ENCODE results near the gene SPAM1. TPM values are rescaled to one million over a fixed set of nuclear protein-coding genes. Genes with fewer than 3 reads are reported as not detected.
A peak's percentile ranks its signal among the peaks of the same experiment; 100 is the strongest.

The SPAM1 gene
- total RNA-seq (2022): not detected in 2 replicates
- Bru-seq, nascent RNA: not detected
- percentile 7 among the genes with signal in this experiment for BruChase-seq, experiment 1, labeled RNA remaining after a 6-hour chase
- percentile 8 among the genes with signal in this experiment for BruChase-seq, experiment 2, labeled RNA remaining after a 2-hour chase
- long read RNA-seq: 0 reads

- Mint-ChIP-seq H3K27me3 (ENCODE audit: insufficient read depth, unreplicated experiment) (no peaks in the 10 kb centered on the region), H3K9me3 (ENCODE audit: unreplicated experiment) (no peaks in the 10 kb centered on the region), H3K4me1 (ENCODE audit: insufficient read depth, unreplicated experiment) (peaks cover 10% of the 10 kb centered on the region), H3K27ac (ENCODE audit: low read depth, unreplicated experiment) (no peak within 1 kb of the TSS), H3K36me3 (ENCODE audit: insufficient read depth, unreplicated experiment) (no peaks in the 10 kb centered on the region), H3K4me3 (ENCODE audit: unreplicated experiment) (no peak within 1 kb of the TSS)
- ChIA-PET POLR2A (no interaction called here), CTCF (no interaction called here)
- no peak for TF ChIP-seq CTCF (IDR thresholded peaks at IDR 0.05; ENCODE audit: unreplicated experiment)
- intact Hi-C loops (cut with micrococcal nuclease): no loop called here
- BruUV-seq (replicated peaks): no TSS peak
- no peak for DNase-seq (ENCODE audit: unreplicated experiment)
Observed at GRCh38 chr7:123924941-123925340, at the start of gene SPAM1. SPAM1 (plus strand) TSS chr7:123925241; CDS start chr7:123953571, 28,330 bp downstream.

DNA sequence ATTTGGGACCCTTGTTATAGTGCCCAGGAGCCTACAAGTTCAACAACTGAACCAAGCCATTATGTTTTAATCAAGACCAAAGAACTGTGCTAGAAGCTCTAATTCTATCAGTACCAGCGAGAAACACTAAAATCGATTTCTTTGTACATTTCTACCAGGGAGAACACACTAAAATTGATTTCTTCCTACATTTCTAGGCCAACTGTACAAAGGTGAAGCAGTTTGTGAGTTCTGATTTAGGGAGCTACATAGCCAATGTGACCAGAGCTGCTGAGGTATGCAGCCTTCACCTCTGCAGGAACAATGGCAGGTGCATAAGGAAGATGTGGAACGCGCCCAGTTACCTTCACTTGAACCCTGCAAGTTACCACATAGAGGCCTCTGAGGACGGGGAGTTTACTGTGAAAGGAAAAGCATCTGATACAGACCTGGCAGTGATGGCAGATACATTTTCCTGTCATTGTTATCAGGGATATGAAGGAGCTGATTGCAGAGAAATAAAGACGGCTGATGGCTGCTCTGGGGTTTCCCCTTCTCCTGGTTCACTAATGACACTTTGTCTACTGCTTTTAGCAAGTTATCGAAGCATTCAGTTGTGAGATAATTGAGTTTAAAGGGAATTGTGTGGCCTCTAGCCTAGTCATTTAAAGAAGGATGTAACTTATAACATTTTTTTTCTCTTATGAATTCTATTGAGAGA lies 48.3 kb upstream of the SPAM1 start:
- no peaks in the 10 kb centered on the region for H3K27me3 Mint-ChIP-seq (ENCODE audit: insufficient read depth, unreplicated experiment)
- no peaks in the 10 kb centered on the region for H3K36me3 Mint-ChIP-seq (ENCODE audit: insufficient read depth, unreplicated experiment)
- intact Hi-C loops (cut with micrococcal nuclease): no loop called here
- no peak overlapping the region for H3K27ac Mint-ChIP-seq (ENCODE audit: low read depth, unreplicated experiment)
- H3K4me3 Mint-ChIP-seq (ENCODE audit: unreplicated experiment): no peak overlapping the region
- no peaks in the 10 kb centered on the region for H3K4me1 Mint-ChIP-seq (ENCODE audit: insufficient read depth, unreplicated experiment)
- BruUV-seq (replicated peaks): no TSS peak
- POLR2A ChIA-PET: no interaction called here
- no peak for DNase-seq (ENCODE audit: unreplicated experiment)
- CTCF ChIA-PET: interaction anchor here (0.6 to 2.3 kb wide), 5 partner anchors 10 to 79 kb away, joined by 3 to 10 read pairs (median 3); no protein-coding TSS in a partner anchor
- TF ChIP-seq CTCF (IDR thresholded peaks at IDR 0.05; ENCODE audit: unreplicated experiment): no peak
- no peaks in the 10 kb centered on the region for H3K9me3 Mint-ChIP-seq (ENCODE audit: unreplicated experiment)

DNA sequence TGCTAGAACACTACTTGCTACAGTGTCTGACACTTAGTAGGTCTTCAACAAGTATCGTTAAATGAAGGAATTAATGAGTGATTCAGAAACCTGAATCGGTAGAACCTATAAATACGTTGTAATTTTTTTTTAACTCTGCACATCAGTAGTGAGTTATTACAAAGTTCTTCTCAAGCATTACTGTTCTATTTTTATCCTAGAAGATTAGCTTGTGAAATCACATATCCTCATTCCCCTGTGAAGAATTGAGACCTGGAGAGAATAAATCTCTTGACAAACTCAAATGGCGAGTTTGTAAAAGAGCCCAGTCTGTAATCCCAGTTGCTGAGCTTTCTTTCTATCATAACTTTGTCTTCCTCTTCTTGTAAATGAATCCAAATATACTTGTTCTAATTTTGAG lies 45.4 kb upstream of the SPAM1 start:
- POLR2A ChIA-PET: interaction anchor here (1.4 kb wide), 1 partner anchor 80 kb away, joined by 4 read pairs; no protein-coding TSS in a partner anchor
- no TSS peak for BruUV-seq (replicated peaks)
- no peaks in the 10 kb centered on the region for H3K4me1 Mint-ChIP-seq (ENCODE audit: insufficient read depth, unreplicated experiment)

More for the DNA sequence above, 45.4 kb upstream of the SPAM1 start:
- intact Hi-C loops (cut with micrococcal nuclease): no loop called here
- Mint-ChIP-seq H3K27me3 (ENCODE audit: insufficient read depth, unreplicated experiment) (no peaks in the 10 kb centered on the region), H3K4me3 (ENCODE audit: unreplicated experiment) (no peak overlapping the region), H3K36me3 (ENCODE audit: insufficient read depth, unreplicated experiment) (no peaks in the 10 kb centered on the region), H3K27ac (ENCODE audit: low read depth, unreplicated experiment) (no peak overlapping the region), H3K9me3 (ENCODE audit: unreplicated experiment) (no peaks in the 10 kb centered on the region)
- CTCF ChIA-PET: interaction anchor here (0.8 to 1.1 kb wide), 3 partner anchors 10 to 59 kb away, joined by 3 to 8 read pairs (median 4); no protein-coding TSS in a partner anchor
- TF ChIP-seq CTCF (IDR thresholded peaks at IDR 0.05; ENCODE audit: unreplicated experiment): no peak
- DNase-seq (ENCODE audit: unreplicated experiment): no peak

Measured in MCF 10A (cell line).